ENCODE results near the gene TFEC.

The TFEC gene

GRCh38 chr7:115997221-115997620 is 33.3 kb downstream of the TFEC start:
- WGBS, 2 experiments: 90 to 92% methylated on average over 4 of the region's 4 CpGs
- Histone ChIP-seq H3K4me3 (ENCODE audit: insufficient read depth, low read depth, low read length) (no peak overlapping the region), H3K27me3 (ENCODE audit: control insufficient read depth, insufficient read depth, low read length, poor library complexity, severe bottlenecking) (no peaks in the 10 kb centered on the region), H3K36me3 (ENCODE audit: control insufficient read depth, insufficient read depth, low read length) (no peaks in the 10 kb centered on the region), H3K9me3 (ENCODE audit: control insufficient read depth, low read length) (no peaks in the 10 kb centered on the region), H3K27ac (ENCODE audit: insufficient read depth, low read depth, low read length, poor library complexity, severe bottlenecking) (no peak overlapping the region), H3K4me1 (ENCODE audit: control insufficient read depth, insufficient read depth, low read length) (no peaks in the 10 kb centered on the region)

DNA sequence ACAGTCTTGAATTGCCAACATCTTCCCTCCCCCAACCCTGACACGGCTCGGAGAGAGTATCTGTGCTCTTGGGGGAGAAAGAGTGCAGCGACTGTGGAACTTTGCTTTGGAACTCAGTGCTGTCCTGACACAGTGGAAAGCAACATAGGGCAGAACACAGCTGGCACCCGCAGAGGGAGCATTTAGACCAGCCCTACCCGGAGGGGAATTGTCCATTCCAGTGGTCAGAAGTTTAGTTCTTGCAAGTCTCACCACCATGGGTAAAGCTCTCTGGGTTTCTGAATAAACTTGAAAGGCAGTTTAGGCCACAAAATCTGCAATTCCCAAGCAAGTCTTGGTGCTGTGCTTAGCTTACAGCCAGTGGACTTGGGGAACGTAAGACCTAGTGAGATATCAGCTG is 34.9 kb downstream of the TFEC start:
- no peaks in the 10 kb centered on the region for H3K4me1 ChIP-seq (ENCODE audit: control insufficient read depth, insufficient read depth, low read length)
- no peak overlapping the region for H3K4me3 ChIP-seq (ENCODE audit: insufficient read depth, low read depth, low read length)
- 93 to 98% methylated on average over 6 of the region's 6 CpGs for WGBS, 2 experiments
- H3K27ac ChIP-seq (ENCODE audit: insufficient read depth, low read depth, low read length, poor library complexity, severe bottlenecking): no peak overlapping the region
- no peaks in the 10 kb centered on the region for H3K9me3 ChIP-seq (ENCODE audit: control insufficient read depth, low read length)
- no peaks in the 10 kb centered on the region for H3K27me3 ChIP-seq (ENCODE audit: control insufficient read depth, insufficient read depth, low read length, poor library complexity, severe bottlenecking)
- no peaks in the 10 kb centered on the region for H3K36me3 ChIP-seq (ENCODE audit: control insufficient read depth, insufficient read depth, low read length)

GRCh38 chr7:115988401-115988800 is 42.2 kb downstream of the TFEC start:
- H3K4me3 ChIP-seq (ENCODE audit: insufficient read depth, low read depth, low read length): no peak overlapping the region
- no peaks in the 10 kb centered on the region for H3K4me1 ChIP-seq (ENCODE audit: control insufficient read depth, insufficient read depth, low read length)
- H3K36me3 ChIP-seq (ENCODE audit: control insufficient read depth, insufficient read depth, low read length): no peaks in the 10 kb centered on the region
- no peak overlapping the region for H3K27ac ChIP-seq (ENCODE audit: insufficient read depth, low read depth, low read length, poor library complexity, severe bottlenecking)
- H3K27me3 ChIP-seq (ENCODE audit: control insufficient read depth, insufficient read depth, low read length, poor library complexity, severe bottlenecking): no peaks in the 10 kb centered on the region
- no peaks in the 10 kb centered on the region for H3K9me3 ChIP-seq (ENCODE audit: control insufficient read depth, low read length)

- no peaks in the 10 kb centered on the region for H3K4me1 ChIP-seq (ENCODE audit: control insufficient read depth, insufficient read depth, low read length)
- H3K9me3 ChIP-seq (ENCODE audit: control insufficient read depth, low read length): no peaks in the 10 kb centered on the region
- H3K27me3 ChIP-seq (ENCODE audit: control insufficient read depth, insufficient read depth, low read length, poor library complexity, severe bottlenecking): no peaks in the 10 kb centered on the region
- H3K36me3 ChIP-seq (ENCODE audit: control insufficient read depth, insufficient read depth, low read length): no peaks in the 10 kb centered on the region
- no peak overlapping the region for H3K27ac ChIP-seq (ENCODE audit: insufficient read depth, low read depth, low read length, poor library complexity, severe bottlenecking)
- H3K4me3 ChIP-seq (ENCODE audit: insufficient read depth, low read depth, low read length): no peak overlapping the region
These were observed 43.1 kb downstream of the TFEC start for GRCh38 chr7:115987486-115987885.

GRCh38 chr7:115984105-115984504 is 46.5 kb downstream of the TFEC start:
- no peak overlapping the region for H3K4me3 ChIP-seq (ENCODE audit: insufficient read depth, low read depth, low read length)
- H3K4me1 ChIP-seq (ENCODE audit: control insufficient read depth, insufficient read depth, low read length): no peaks in the 10 kb centered on the region
- H3K36me3 ChIP-seq (ENCODE audit: control insufficient read depth, insufficient read depth, low read length): no peaks in the 10 kb centered on the region
- H3K27ac ChIP-seq (ENCODE audit: insufficient read depth, low read depth, low read length, poor library complexity, severe bottlenecking): no peak overlapping the region
- no peaks in the 10 kb centered on the region for H3K9me3 ChIP-seq (ENCODE audit: control insufficient read depth, low read length)
- H3K27me3 ChIP-seq (ENCODE audit: control insufficient read depth, insufficient read depth, low read length, poor library complexity, severe bottlenecking): no peaks in the 10 kb centered on the region

DNA sequence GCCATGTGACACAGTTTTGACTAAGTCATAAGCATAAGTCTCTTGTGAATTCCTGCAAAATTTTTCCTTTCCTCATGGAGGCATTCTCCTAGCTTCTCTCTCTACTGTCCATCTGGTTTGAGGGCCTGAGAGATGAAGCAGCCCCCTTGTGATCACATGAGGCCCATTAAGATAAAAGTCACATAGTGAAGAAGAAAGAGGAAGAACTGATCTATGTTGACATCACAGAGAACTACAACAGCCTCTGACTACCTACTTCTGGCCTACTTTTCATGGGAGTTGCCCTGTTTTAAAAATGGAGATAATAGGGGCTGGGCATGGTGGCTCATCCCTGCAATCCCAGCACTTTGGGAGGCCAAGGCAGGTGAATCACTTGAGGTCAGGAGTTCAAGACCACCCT is 50.4 kb downstream of the TFEC start:
- no peaks in the 10 kb centered on the region for H3K36me3 ChIP-seq (ENCODE audit: control insufficient read depth, insufficient read depth, low read length)
- no peaks in the 10 kb centered on the region for H3K9me3 ChIP-seq (ENCODE audit: control insufficient read depth, low read length)
- H3K27ac ChIP-seq (ENCODE audit: insufficient read depth, low read depth, low read length, poor library complexity, severe bottlenecking): no peak overlapping the region
- H3K4me3 ChIP-seq (ENCODE audit: insufficient read depth, low read depth, low read length): no peak overlapping the region
- no peaks in the 10 kb centered on the region for H3K4me1 ChIP-seq (ENCODE audit: control insufficient read depth, insufficient read depth, low read length)
- no peaks in the 10 kb centered on the region for H3K27me3 ChIP-seq (ENCODE audit: control insufficient read depth, insufficient read depth, low read length, poor library complexity, severe bottlenecking)

DNA sequence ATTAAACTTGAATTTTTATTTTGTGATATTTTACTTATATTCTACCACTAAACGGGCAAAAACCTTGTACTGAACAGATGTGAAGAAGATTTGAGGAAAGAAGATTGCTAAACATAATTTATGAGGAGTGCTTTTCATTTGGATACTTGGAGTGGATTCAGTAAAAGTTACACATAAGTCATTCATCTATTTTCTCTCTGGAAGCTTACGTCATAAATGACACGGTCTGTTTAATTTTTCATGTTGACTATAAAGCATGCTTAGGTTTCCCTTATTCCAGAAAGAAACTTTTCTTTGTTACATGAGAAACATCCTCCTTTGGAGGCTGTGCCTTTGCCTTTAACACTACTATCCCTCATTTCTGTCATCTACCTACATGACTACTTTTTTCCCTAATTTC is 53.9 kb downstream of the TFEC start:
- Histone ChIP-seq H3K4me1 (ENCODE audit: control insufficient read depth, insufficient read depth, low read length) (no peaks in the 10 kb centered on the region), H3K36me3 (ENCODE audit: control insufficient read depth, insufficient read depth, low read length) (no peaks in the 10 kb centered on the region), H3K27ac (ENCODE audit: insufficient read depth, low read depth, low read length, poor library complexity, severe bottlenecking) (no peak overlapping the region), H3K9me3 (ENCODE audit: control insufficient read depth, low read length) (no peaks in the 10 kb centered on the region), H3K27me3 (ENCODE audit: control insufficient read depth, insufficient read depth, low read length, poor library complexity, severe bottlenecking) (no peaks in the 10 kb centered on the region), H3K4me3 (ENCODE audit: insufficient read depth, low read depth, low read length) (no peak overlapping the region)
- 86 to 95% methylated on average over 2 of the region's 3 CpGs for WGBS, 2 experiments

- Histone ChIP-seq H3K9me3 (ENCODE audit: control insufficient read depth, low read length) (no peaks in the 10 kb centered on the region), H3K36me3 (ENCODE audit: control insufficient read depth, insufficient read depth, low read length) (no peaks in the 10 kb centered on the region), H3K27ac (ENCODE audit: insufficient read depth, low read depth, low read length, poor library complexity, severe bottlenecking) (no peak overlapping the region), H3K4me1 (ENCODE audit: control insufficient read depth, insufficient read depth, low read length) (no peaks in the 10 kb centered on the region), H3K4me3 (ENCODE audit: insufficient read depth, low read depth, low read length) (no peak overlapping the region), H3K27me3 (ENCODE audit: control insufficient read depth, insufficient read depth, low read length, poor library complexity, severe bottlenecking) (no peaks in the 10 kb centered on the region)
- 72 to 76% methylated on average over 5 of the region's 5 CpGs for WGBS, 2 experiments
These were observed 54.8 kb downstream of the TFEC start for GRCh38 chr7:115975766-115976165.

DNA sequence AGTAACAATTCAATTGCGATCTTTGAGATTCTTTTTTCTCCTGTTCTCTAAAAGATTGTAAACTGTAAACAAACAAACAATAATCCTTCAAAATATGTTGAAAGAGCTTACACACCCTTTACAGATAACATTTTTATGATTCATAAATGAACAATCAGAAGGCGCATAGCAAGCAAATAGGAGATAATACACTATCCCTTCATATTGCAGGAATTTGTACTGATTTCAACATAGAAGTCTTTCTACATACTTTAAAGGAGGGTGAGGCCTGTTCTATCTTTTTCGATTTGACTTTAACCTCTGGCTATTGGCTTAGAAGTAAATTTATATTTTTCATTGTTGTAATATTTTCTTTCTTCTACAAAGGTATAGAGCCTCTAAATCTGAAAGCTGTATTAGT is 57.2 kb downstream of the TFEC start:
- H3K27me3 ChIP-seq (ENCODE audit: control insufficient read depth, insufficient read depth, low read length, poor library complexity, severe bottlenecking): no peaks in the 10 kb centered on the region
- H3K4me1 ChIP-seq (ENCODE audit: control insufficient read depth, insufficient read depth, low read length): no peaks in the 10 kb centered on the region
- no peak overlapping the region for H3K4me3 ChIP-seq (ENCODE audit: insufficient read depth, low read depth, low read length)
- no peak overlapping the region for H3K27ac ChIP-seq (ENCODE audit: insufficient read depth, low read depth, low read length, poor library complexity, severe bottlenecking)
- no peaks in the 10 kb centered on the region for H3K9me3 ChIP-seq (ENCODE audit: control insufficient read depth, low read length)
- 100% methylated on average over 1 to 2 of the region's 3 CpGs for WGBS, 2 experiments
- H3K36me3 ChIP-seq (ENCODE audit: control insufficient read depth, insufficient read depth, low read length): no peaks in the 10 kb centered on the region

- Histone ChIP-seq H3K27ac (ENCODE audit: insufficient read depth, low read depth, low read length, poor library complexity, severe bottlenecking) (no peak overlapping the region), H3K27me3 (ENCODE audit: control insufficient read depth, insufficient read depth, low read length, poor library complexity, severe bottlenecking) (no peaks in the 10 kb centered on the region)
These were observed 59.1 kb downstream of the TFEC start for GRCh38 chr7:115971506-115971905.

GRCh38 chr7:115968596-115968995 is 62.0 kb downstream of the TFEC start:
- H3K4me1 ChIP-seq (ENCODE audit: control insufficient read depth, insufficient read depth, low read length): no peaks in the 10 kb centered on the region
- 100% methylated on average over 1 of the region's 1 CpG for whole genome bisulfite sequencing, 2 experiments
- no peak overlapping the region for H3K27ac ChIP-seq (ENCODE audit: insufficient read depth, low read depth, low read length, poor library complexity, severe bottlenecking)

More at GRCh38 chr7:115971506-115971905, 59.1 kb downstream of the TFEC start:
- Histone ChIP-seq H3K36me3 (ENCODE audit: control insufficient read depth, insufficient read depth, low read length) (no peaks in the 10 kb centered on the region), H3K4me1 (ENCODE audit: control insufficient read depth, insufficient read depth, low read length) (no peaks in the 10 kb centered on the region), H3K9me3 (ENCODE audit: control insufficient read depth, low read length) (no peaks in the 10 kb centered on the region), H3K4me3 (ENCODE audit: insufficient read depth, low read depth, low read length) (no peak overlapping the region)

More at GRCh38 chr7:115968596-115968995, 62.0 kb downstream of the TFEC start:
- Histone ChIP-seq H3K27me3 (ENCODE audit: control insufficient read depth, insufficient read depth, low read length, poor library complexity, severe bottlenecking) (no peaks in the 10 kb centered on the region), H3K36me3 (ENCODE audit: control insufficient read depth, insufficient read depth, low read length) (no peaks in the 10 kb centered on the region), H3K9me3 (ENCODE audit: control insufficient read depth, low read length) (no peaks in the 10 kb centered on the region), H3K4me3 (ENCODE audit: insufficient read depth, low read depth, low read length) (no peak overlapping the region)

All from ectodermal cell (in vitro differentiated cells).